Skin of body (tissue), 2 donors: ENCODE data around the gene ATP6V1B1. TPM values are rescaled to one million over a fixed set of nuclear protein-coding genes. Genes with fewer than 3 reads are reported as not detected.

Experiments
- DNase-seq: peaks from one replicate; lab custom pipeline; 2025; lab: John Stamatoyannopoulos, UW
- total RNA-seq: library from RNA; depleted of rRNA; stranded (reverse); fragments of >200 nt; gene quantifications from one replicate; pipeline ENCODE4 v1.2.3, GENCODE V29; 2014

Gene ATP6V1B1
- total RNA-seq, 1 donor from 2014 or later, result 2.3 TPM

GRCh38 chr2:70964596-70965386 is 29.1 kb downstream of the ATP6V1B1 start:
- DNase-seq, result no peak

- no peak for DNase-seq
These were observed 29.8 kb downstream of the ATP6V1B1 start for GRCh38 chr2:70965506-70965905.

- DNase-seq, result no peak
These were observed 31.0 kb downstream of the ATP6V1B1 start for GRCh38 chr2:70966681-70967080.

GRCh38 chr2:70967189-70967588 is 31.5 kb downstream of the ATP6V1B1 start:
- DNase-seq, result no peak

- DNase-seq, result no peak
These were observed 38.9 kb downstream of the ATP6V1B1 start for GRCh38 chr2:70974592-70974991.

GRCh38 chr2:70975237-70975636 is 39.5 kb downstream of the ATP6V1B1 start:
- no peak for DNase-seq

- peak; percentile 10 for DNase-seq
These were observed 42.0 kb downstream of the ATP6V1B1 start for GRCh38 chr2:70977605-70978205.

- no peak for DNase-seq
These were observed 42.9 kb downstream of the ATP6V1B1 start, which contains the start of gene ANKRD53 for GRCh38 chr2:70978341-70979179. Gene ANKRD53, plus strand, starts transcription at chr2:70978630. Its CDS starts 16 bp downstream, at chr2:70978646.

GRCh38 chr2:70979180-70979488 is 43.4 kb downstream of the ATP6V1B1 start:
- DNase-seq, result no peak

GRCh38 chr2:70979626-70980025 is 43.9 kb downstream of the ATP6V1B1 start:
- no peak for DNase-seq

- no peak for DNase-seq
These were observed 45.7 kb downstream of the ATP6V1B1 start for GRCh38 chr2:70981421-70981820.

GRCh38 chr2:70981866-70982810 is 46.4 kb downstream of the ATP6V1B1 start:
- no peak for DNase-seq

- DNase-seq, result no peak
These were observed 47.3 kb downstream of the ATP6V1B1 start for GRCh38 chr2:70982971-70983370.

- DNase-seq, result no peak
These were observed 48.0 kb downstream of the ATP6V1B1 start for GRCh38 chr2:70983506-70984227.

GRCh38 chr2:70984228-70984575 is 48.5 kb downstream of the ATP6V1B1 start:
- no peak for DNase-seq

- DNase-seq, result no peak
These were observed 49.0 kb downstream of the ATP6V1B1 start for GRCh38 chr2:70984576-70985282.

- no peak for DNase-seq
These were observed 49.6 kb downstream of the ATP6V1B1 start for GRCh38 chr2:70985283-70985688.

- no peak for DNase-seq
These were observed 50.3 kb downstream of the ATP6V1B1 start for GRCh38 chr2:70985956-70986355.

GRCh38 chr2:70986499-70987189 is 50.9 kb downstream of the ATP6V1B1 start:
- DNase-seq, result no peak
